OCI-LY7 (cell line): Measurements from ENCODE around the gene CFDP1.

Experiments used
- EZH2phosphoT487 ChIP-seq: fragments of 200-600 bp; sonication (generic); IDR thresholded peaks from 2 replicates; pipeline ENCODE4 v1.6.1; 2018; ENCODE audit warnings: low read depth, borderline replicate concordance, mild to moderate bottlenecking, mixed run types, antibody characterized with exemption, low read length, moderate library complexity, mixed read lengths
- TF ChIP-seq, protein P1 (sequence below): fragments of 200-600 bp; sonication (generic); conservative IDR thresholded peaks from 2 replicates; pipeline ENCODE4 v1.5.1; 2014; ENCODE audit warnings: mild to moderate bottlenecking, antibody characterized with exemption, low read length, moderate library complexity, mixed read lengths

DNA sequence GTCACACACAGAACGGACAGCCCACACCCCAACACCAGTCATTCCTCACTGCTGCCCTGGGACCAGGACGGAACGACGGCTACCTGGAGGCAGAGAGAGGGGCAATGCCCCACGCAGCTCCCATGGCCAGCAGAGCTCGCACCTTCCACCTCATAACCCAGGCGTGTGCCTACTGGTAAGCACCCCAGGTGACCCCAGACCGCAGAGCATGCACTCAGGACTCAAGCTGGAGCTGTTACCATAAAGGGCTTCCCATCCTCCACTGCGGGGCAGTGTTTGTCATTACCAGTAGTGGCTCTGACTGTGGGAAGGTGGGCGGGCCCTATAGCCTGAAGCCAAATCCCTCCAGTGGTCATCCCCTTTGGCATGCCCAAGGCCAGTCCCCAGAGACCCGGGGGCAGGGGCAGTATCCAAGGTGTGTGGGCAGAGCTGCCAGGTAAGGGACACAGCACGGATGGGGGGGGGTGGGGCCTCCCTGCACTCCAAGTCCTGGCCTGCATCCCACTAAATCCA, 177.2 kb downstream of the CFDP1 start:
- TF ChIP-seq, protein P1, sequence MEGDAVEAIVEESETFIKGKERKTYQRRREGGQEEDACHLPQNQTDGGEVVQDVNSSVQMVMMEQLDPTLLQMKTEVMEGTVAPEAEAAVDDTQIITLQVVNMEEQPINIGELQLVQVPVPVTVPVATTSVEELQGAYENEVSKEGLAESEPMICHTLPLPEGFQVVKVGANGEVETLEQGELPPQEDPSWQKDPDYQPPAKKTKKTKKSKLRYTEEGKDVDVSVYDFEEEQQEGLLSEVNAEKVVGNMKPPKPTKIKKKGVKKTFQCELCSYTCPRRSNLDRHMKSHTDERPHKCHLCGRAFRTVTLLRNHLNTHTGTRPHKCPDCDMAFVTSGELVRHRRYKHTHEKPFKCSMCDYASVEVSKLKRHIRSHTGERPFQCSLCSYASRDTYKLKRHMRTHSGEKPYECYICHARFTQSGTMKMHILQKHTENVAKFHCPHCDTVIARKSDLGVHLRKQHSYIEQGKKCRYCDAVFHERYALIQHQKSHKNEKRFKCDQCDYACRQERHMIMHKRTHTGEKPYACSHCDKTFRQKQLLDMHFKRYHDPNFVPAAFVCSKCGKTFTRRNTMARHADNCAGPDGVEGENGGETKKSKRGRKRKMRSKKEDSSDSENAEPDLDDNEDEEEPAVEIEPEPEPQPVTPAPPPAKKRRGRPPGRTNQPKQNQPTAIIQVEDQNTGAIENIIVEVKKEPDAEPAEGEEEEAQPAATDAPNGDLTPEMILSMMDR: no peak
- TF ChIP-seq EZH2phosphoT487: no peak
